Measurements from ENCODE around the gene PPAN.
A peak's percentile ranks its signal among the peaks of the same experiment; 100 is the strongest.

Gene PPAN

GRCh38 chr19:10076535-10076934 is 29.6 kb upstream of the PPAN start:
- CTCF ChIA-PET: no interaction called here
- no peak for TF ChIP-seq CTCF (IDR thresholded peaks at IDR 0.05; ENCODE audit: control extremely low read depth, extremely low read depth, low read depth, missing control alignments)
- DNase-seq (ENCODE audit: extremely low spot score): no peak
- POLR2A ChIA-PET: no interaction called here

- DNase-seq (ENCODE audit: extremely low spot score): no peak
- ChIA-PET POLR2A (no interaction called here), CTCF (no interaction called here)
- TF ChIP-seq CTCF (IDR thresholded peaks at IDR 0.05; ENCODE audit: control extremely low read depth, extremely low read depth, low read depth, missing control alignments): no peak
These were observed 27.8 kb upstream of the PPAN start for GRCh38 chr19:10078329-10078728.

GRCh38 chr19:10079031-10079453 is 27.1 kb upstream of the PPAN start:
- ChIA-PET POLR2A (no interaction called here), CTCF (interaction anchor here (1.0 kb wide), 1 partner anchor 52 kb away, joined by 4 read pairs; no protein-coding TSS in a partner anchor)
- no peak for TF ChIP-seq CTCF (IDR thresholded peaks at IDR 0.05; ENCODE audit: control extremely low read depth, extremely low read depth, low read depth, missing control alignments)
- no peak for DNase-seq (ENCODE audit: extremely low spot score)

DNA sequence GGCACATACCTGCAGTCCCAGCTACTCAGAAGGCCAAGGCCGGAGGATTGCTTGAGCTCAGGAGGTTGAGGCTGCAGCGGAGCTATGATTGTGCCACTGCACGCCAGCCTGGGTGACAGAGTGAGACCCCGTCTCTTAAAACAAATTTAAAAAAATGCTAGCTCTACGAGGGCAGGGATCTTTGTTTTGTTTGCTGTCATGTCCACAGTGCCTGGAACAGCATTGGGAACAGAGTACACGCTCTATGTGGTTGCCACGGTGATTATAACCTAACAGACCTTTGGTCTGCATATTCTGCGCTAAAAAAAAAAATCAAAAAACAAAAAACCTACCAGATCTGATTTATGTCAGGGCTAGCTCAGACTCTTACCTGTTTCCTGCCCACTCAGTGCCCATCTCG is 22.3 kb upstream of the PPAN start:
- ChIA-PET POLR2A (no interaction called here), CTCF (interaction anchor here (1.4 to 1.8 kb wide), 3 partner anchors 12 to 166 kb away, joined by 3 to 6 read pairs (median 3); no protein-coding TSS in a partner anchor)
- no peak for TF ChIP-seq CTCF (IDR thresholded peaks at IDR 0.05; ENCODE audit: control extremely low read depth, extremely low read depth, low read depth, missing control alignments)
- DNase-seq (ENCODE audit: extremely low spot score): no peak

GRCh38 chr19:10084803-10085202 is 21.4 kb upstream of the PPAN start:
- CTCF ChIA-PET: interaction anchor here (1.6 to 1.8 kb wide), 2 partner anchors 12 to 83 kb away, joined by 3 to 6 read pairs; no protein-coding TSS in a partner anchor
- no peak for TF ChIP-seq CTCF (IDR thresholded peaks at IDR 0.05; ENCODE audit: control extremely low read depth, extremely low read depth, low read depth, missing control alignments)
- DNase-seq (ENCODE audit: extremely low spot score): no peak
- POLR2A ChIA-PET: no interaction called here

- POLR2A ChIA-PET: no interaction called here
- CTCF ChIA-PET: no interaction called here
- peak; percentile 96 for DNase-seq (ENCODE audit: extremely low spot score)
- TF ChIP-seq CTCF (IDR thresholded peaks at IDR 0.05; ENCODE audit: control extremely low read depth, extremely low read depth, low read depth, missing control alignments): no peak
These were observed 20.2 kb upstream of the PPAN start, which contains the start of gene SHFL for GRCh38 chr19:10085641-10086590. SHFL (plus strand) TSS chr19:10086317; CDS start chr19:10086428, 111 bp downstream.

Data from GM10248 (cell line).